HG02970 (cell line): Measurements from ENCODE around the gene KRT17.
"Not testable (repeated sequence)": the region's sequence is repeated elsewhere in the genome, so short reads cannot be mapped to it uniquely, and the experiment has no call there.

Experiments used
- ATAC-seq: cut with Tn5 transposase; IDR thresholded peaks from one replicate; pipeline ENCODE4 v1.9.1; 2021; ENCODE audit warnings: mild to moderate bottlenecking, moderate library complexity, moderate number of reproducible peaks; ENCODE audit not compliant: unreplicated experiment, low FRiP score

Gene KRT17

GRCh38 chr17:41606930-41607329 is 17.4 kb downstream of the KRT17 start:
- not testable (repeated sequence) for ATAC-seq

GRCh38 chr17:41602524-41602923 is 21.9 kb downstream of the KRT17 start:
- ATAC-seq, result no peak

DNA sequence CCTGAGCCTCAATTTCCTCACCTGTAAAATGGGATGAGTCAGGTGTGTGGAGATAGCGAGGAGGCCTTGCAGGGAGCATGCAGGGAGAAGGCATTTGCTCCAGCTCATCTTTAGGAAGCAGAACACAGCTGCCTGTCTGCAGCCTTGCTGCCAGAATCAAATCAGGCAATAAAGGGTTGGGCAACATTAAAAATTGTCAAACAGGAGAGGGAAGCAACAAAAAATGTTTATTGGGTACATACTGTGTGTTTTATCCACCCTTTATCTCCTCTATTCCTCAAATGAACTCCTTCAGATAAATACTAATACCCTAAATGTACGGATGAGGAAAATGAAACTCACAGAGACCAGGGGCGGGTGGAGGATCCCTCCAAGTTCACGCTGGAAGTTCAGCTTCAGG is 24.1 kb downstream of the KRT17 start:
- no peak for ATAC-seq

GRCh38 chr17:41599680-41600079 is 24.7 kb downstream of the KRT17 start:
- no peak for ATAC-seq

- no peak for ATAC-seq
These were observed 28.8 kb downstream of the KRT17 start for GRCh38 chr17:41595585-41595984.

DNA sequence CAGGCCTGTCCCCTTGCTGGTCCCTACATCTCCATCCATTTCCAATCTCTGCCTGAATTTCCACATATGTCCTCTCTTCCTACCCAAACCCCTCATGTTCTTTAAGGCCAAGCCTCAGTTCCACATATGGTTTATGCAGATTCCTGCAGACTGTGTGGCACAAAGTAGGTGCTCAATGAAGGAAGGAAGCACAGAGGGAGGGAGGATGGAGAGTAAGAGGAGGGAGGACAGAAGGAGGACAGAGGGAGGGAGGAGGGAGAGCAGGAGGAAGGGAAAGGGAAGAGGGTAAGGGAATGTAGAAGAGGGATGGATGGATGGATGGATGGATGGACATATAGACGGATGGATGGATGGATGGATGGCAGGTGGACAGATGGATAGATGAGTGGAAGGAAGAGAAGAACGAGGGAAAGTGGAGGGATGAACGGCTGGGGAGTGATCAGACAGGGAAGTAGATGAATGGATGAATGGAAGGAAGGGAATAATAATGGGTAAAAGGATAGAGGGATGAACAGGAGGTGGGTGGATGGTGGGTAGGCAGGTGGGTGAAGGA is 29.9 kb downstream of the KRT17 start:
- no peak for ATAC-seq

- no peak for ATAC-seq
These were observed 30.9 kb downstream of the KRT17 start for GRCh38 chr17:41593306-41593981.

- no peak for ATAC-seq
These were observed 31.6 kb downstream of the KRT17 start for GRCh38 chr17:41592601-41593305.

DNA sequence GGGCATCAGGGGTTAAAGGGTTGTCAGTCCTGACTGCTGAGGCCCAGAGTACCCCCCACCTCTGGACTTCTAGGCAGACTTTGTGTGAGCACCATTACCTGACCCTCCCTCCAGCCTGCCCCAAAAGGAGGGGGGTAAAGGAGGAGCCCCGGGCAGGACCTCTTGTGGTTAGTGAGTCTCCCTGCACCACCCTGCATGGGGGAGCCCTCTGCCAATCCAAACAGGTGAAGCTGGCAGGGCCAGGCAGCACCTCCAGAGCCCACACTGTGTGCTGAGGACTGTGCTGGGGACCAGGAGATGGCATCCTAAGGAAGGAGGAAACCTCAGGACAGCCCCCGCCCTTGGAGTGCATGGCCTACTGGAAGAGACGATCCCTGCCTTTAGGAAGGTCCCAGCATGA is 35.1 kb downstream of the KRT17 start:
- ATAC-seq, result no peak

DNA sequence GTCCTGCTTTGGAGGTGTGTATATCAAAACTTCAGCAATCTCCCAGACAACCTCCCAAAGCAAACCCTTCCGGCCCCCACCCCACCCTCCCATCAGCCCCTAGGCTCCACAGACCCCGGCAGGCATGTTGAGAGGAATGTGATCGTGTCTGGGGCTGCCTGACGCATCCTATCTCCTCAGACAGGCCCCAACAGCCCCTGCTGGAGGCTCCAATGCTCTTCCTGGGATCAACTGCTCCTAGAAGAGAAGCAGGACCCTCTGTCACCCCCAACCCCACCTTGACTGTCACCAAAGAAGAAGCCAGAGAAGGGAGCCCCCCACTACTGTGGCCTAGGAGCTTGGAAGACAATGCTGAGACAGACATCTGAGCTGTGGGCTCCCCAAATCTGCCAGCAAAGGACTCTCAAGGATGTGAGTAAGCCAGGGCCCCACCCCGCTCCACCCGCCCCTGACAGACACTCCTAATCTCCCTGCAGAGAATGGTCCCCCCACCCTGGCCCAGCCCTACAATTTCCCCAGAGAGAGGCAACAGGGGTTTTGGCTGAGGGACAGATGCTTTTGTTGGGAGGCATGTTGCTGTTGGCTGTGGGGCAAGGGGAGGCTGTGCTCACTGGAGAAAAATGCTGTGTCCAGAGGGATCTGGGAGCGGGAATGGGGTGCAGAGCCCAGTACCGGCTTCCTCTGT is 36.1 kb downstream of the KRT17 start:
- ATAC-seq, result no peak

GRCh38 chr17:41586863-41587495 is 37.4 kb downstream of the KRT17 start, which contains the start of gene KRT14:
Gene KRT14 (minus strand): TSS chr17:41586895. CDS start chr17:41586834, 61 bp downstream.
- no peak for ATAC-seq

DNA sequence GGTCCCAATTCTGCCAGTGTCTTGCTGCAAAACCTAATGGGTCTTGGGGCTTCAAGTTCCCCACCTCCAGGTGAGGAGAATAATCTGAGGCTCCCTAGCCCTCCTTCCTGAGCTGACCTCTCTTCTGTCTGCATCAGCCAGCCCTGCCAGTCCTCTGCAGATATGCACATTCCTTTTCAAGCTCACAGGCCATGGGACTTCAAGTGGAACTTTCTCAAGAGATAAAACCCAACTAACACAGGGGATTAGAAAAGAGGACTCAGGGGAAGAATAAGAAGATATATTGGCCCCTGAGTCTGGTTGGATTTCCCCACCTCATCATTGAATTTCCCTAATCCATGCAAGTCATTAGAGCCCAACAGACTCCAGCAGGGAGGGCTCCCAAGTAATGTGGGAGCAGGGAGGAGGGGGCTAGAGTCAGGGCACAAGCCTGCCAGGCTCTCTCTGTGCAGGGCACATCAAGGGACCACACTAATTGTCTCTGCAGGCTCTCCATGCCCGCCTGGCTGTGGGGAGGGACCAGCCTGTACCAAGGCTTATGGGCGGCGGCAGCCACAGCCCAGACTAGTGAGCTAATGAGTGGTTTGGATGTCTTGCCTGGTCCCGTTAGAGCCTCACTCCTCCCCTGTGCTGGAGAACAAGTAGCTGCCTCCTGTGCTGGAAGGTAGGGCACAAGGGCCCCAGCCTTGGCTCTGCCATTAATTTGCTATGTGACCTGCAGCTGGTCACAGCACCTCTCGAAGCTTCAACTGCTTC is 38.9 kb downstream of the KRT17 start:
- no peak for ATAC-seq

GRCh38 chr17:41584331-41584927 is 39.9 kb downstream of the KRT17 start:
- ATAC-seq, result not testable (repeated sequence)

DNA sequence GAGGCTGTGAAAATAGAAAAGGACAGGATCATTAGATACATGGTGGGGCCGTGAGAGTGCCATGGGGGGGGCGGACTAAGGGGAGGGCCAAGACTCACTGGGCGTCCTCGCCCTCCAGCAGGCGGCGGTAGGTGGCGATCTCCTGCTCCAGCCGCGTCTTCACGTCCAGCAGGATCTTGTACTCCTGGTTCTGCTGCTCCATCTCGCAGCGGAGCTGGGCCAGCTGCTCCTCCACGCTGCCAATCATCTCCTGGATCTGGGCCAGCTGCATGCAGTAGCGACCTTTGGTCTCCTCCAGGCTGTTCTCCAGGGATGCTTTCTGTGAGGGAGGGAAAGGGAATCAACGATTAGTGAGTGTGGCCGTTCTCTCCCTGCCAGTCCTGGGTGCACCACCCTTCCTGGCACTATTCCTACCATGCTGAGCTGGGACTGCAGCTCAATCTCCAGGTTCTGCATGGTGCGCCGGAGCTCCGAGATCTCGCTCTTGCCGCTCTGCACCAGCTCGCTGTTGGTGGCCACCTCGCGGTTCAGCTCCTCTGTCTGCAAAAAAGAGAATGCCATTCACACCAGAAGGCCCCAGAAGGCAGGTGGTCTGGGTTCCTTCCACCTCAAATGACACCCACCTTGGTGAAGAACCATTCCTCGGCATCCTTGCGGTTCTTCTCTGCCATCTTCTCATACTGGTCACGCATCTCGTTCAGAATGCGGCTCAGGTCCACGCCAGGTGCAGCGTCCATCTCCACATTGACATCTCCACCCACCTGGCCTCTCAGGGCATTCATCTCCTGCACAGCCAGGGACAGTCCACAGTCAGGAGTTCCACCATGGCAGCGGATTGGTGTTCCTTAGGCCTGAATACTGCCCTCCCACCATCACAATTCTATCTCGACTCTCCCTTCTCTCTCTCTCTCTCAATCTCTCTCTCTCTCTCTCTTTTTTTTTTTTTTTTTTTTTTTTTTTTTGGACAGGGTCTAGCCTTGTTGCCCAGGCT is 40.9 kb downstream of the KRT17 start:
- ATAC-seq, result no peak

- ATAC-seq, result not testable (repeated sequence)
These were observed 42.1 kb downstream of the KRT17 start for GRCh38 chr17:41582061-41582968.

DNA sequence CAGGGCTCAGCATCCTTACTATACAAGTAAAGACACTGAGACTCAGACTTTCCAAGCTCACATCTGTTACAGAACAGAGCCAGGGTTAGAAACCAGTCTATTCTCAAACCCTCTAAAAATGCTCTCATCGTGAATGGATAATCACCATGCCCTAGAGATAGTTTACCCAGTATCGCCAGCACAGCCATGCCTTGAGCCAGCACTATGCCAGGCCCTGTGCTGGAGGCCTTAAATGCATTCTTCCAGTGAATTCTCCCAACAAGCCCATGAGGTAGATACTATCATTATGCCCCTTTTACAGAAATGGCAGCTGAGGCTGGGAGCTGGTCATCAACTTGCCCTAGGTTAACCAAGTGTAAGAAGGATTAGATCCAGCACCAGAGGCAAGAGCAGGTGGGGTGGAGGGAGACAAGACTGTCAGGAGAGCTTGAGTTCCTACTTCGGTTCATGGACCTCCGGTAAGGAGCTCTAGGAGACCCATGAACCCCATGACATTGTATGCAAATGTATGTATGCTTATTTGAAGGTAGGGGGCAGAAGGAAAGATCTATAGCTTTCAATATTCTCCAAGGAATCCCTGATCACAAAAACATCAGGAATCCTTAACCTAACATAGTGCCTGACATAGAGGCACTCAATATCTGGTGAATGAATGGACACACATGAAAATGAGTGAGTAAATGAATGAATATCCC is 42.9 kb downstream of the KRT17 start:
- ATAC-seq, result no peak
